Measurements from ENCODE around the gene MYLK.

- TF ChIP-seq CTCF (IDR thresholded peaks at IDR 0.05): no peak
- no peak for TF ChIP-seq POLR2AphosphoS5 (IDR thresholded peaks at IDR 0.05)
- TF ChIP-seq POLR2A (IDR thresholded peaks at IDR 0.05): no peak
- no peak for TF ChIP-seq EP300 (IDR thresholded peaks at IDR 0.05)
These were observed 25.7 kb upstream of the MYLK start for GRCh38 chr3:123909785-123910184.

All from suprapubic skin (tissue), 4 donors.